ENCODE results near the gene HTATIP2. TPM values are rescaled to one million over a fixed set of nuclear protein-coding genes. Genes with fewer than 3 reads are reported as not detected.
A peak's percentile ranks its signal among the peaks of the same experiment; 100 is the strongest.

HTATIP2 gene
- total RNA-seq, 1 experiment from 2014 or later = 43.4 TPM

- RAD21 ChIA-PET (ENCODE audit: low non-redundant PET in 1 of 2, low total read pairs in 2 of 2, uncharacterized antibody in 2 of 2, unreplicated experiment in 2 of 2) = interaction anchor here in 1 of 2 experiments (0.7 to 1.8 kb wide), 2 partner anchors 222 to 226 kb away, joined by 4 to 6 read pairs; no protein-coding TSS in a partner anchor
- Histone ChIP-seq H3K27ac (ENCODE audit: low read depth, low read length) (no peak overlapping the region), H3K9me3 (ENCODE audit: control insufficient read depth in 1 of 2, insufficient read depth in 1 of 2, low read depth in 1 of 2, low read length in 2 of 2) (no peaks in the 10 kb centered on the region), H3K27me3 (ENCODE audit: insufficient read depth, low read length) (no peaks in the 10 kb centered on the region), H3K9me2 (ENCODE audit: insufficient read depth) (no peaks in the 10 kb centered on the region), H3K79me2 (ENCODE audit: insufficient read depth, low read length) (no peaks in the 10 kb centered on the region), H3K36me3 (ENCODE audit: control insufficient read depth in 1 of 2, insufficient read depth in 2 of 2, low read length in 2 of 2) (no peaks in the 10 kb centered on the region), H3K4me1 (ENCODE audit: control insufficient read depth in 1 of 2, insufficient read depth in 2 of 2, low read length in 2 of 2) (peaks cover 0 to 10% of the 10 kb centered on the region in 2 experiments; a peak in 2 of 4 replicates), H3K9ac (ENCODE audit: low read length) (no peak overlapping the region), H4K20me1 (ENCODE audit: insufficient read depth) (no peaks in the 10 kb centered on the region), H3K4me2 (ENCODE audit: low read length) (peak overlapping the region; percentile 59), H2AFZ (ENCODE audit: low read depth, low read length, poor library complexity, severe bottlenecking) (peak overlapping the region; percentile 97), H3K4me3 (replicated peaks in 1 of 2; ENCODE audit: low read depth in 1 of 2, low read length in 2 of 2) (peak overlapping the region in 1 of 2 experiments; percentile 14; a peak in 1 of 4 replicates)
- intact Hi-C loops (cut with micrococcal nuclease) = loop anchor here (10.0 kb wide), 2 partner anchors 449 to 799 kb away; no protein-coding TSS in a partner anchor
- BruUV-seq (replicated peaks) = no TSS peak
- CTCF ChIA-PET = interaction anchor here (0.9 to 4.7 kb wide), 13 partner anchors 9 to 447 kb away, joined by 3 to 84 read pairs (median 4); partner anchors contain the start of gene HTATIP2
- POLR2A ChIA-PET = no interaction called here
- ATAC-seq = peak; percentile 76
- DNase-seq (ENCODE audit: low read depth, low spot score) = peak; percentile 45
- TF ChIP-seq SIN3A (IDR thresholded peaks at IDR 0.05; ENCODE audit: low read depth) (no peak), RAD21 (IDR thresholded peaks at IDR 0.05; ENCODE audit: low read depth) (peak; percentile 67), YY1 (IDR thresholded peaks at IDR 0.05; ENCODE audit: extremely low read depth, insufficient replicate concordance, low read depth, low read length) (no peak), ZNF274 (IDR thresholded peaks at IDR 0.05; ENCODE audit: low read depth, low read length) (no peak), CTCF (IDR thresholded peaks at IDR 0.05 in 2 of 3, conservative IDR thresholded peaks at IDR 0.05 in 1 of 3; ENCODE audit: borderline replicate concordance in 1 of 3, insufficient read depth in 1 of 3, low read depth in 2 of 3, low read length in 2 of 3) (peak; percentile 59 to 89 (median 83)), ATF3 (IDR thresholded peaks at IDR 0.05) (no peak), CEBPB (IDR thresholded peaks at IDR 0.05; ENCODE audit: low read depth) (no peak), ZFX (IDR thresholded peaks at IDR 0.05) (no peak), ZBTB33 (IDR thresholded peaks at IDR 0.05; ENCODE audit: extremely low read depth, insufficient replicate concordance, low read length) (no peak), SP1 (IDR thresholded peaks at IDR 0.05; ENCODE audit: low read depth) (no peak; the same call in 1 of the 2 replicates), POLR2A (IDR thresholded peaks at IDR 0.05; ENCODE audit: borderline replicate concordance, extremely low read depth, insufficient read depth, insufficient read length) (no peak), EGR1 (IDR thresholded peaks at IDR 0.05; ENCODE audit: low read depth) (no peak), TCF7L2 (IDR thresholded peaks at IDR 0.05; ENCODE audit: borderline replicate concordance, extremely low read depth, insufficient read depth, insufficient read length) (peak; percentile 63), JUND (IDR thresholded peaks at IDR 0.05) (no peak), REST (IDR thresholded peaks at IDR 0.05; ENCODE audit: low read depth) (no peak), MAX (IDR thresholded peaks at IDR 0.05) (no peak), FOSL1 (IDR thresholded peaks at IDR 0.05; ENCODE audit: low read depth) (no peak), EZH2phosphoT487 (IDR thresholded peaks at IDR 0.05; ENCODE audit: borderline replicate concordance) (no peak), EZH2 (IDR thresholded peaks at IDR 0.05) (no peak)
These were observed 9.6 kb upstream of the HTATIP2 start for GRCh38 chr11:20353829-20354434.
